ENCODE measurements around the gene CPNE2.
"Not testable (repeated sequence)": the region's sequence is repeated elsewhere in the genome, so short reads cannot be mapped to it uniquely, and the experiment has no call there.

Gene CPNE2

DNA sequence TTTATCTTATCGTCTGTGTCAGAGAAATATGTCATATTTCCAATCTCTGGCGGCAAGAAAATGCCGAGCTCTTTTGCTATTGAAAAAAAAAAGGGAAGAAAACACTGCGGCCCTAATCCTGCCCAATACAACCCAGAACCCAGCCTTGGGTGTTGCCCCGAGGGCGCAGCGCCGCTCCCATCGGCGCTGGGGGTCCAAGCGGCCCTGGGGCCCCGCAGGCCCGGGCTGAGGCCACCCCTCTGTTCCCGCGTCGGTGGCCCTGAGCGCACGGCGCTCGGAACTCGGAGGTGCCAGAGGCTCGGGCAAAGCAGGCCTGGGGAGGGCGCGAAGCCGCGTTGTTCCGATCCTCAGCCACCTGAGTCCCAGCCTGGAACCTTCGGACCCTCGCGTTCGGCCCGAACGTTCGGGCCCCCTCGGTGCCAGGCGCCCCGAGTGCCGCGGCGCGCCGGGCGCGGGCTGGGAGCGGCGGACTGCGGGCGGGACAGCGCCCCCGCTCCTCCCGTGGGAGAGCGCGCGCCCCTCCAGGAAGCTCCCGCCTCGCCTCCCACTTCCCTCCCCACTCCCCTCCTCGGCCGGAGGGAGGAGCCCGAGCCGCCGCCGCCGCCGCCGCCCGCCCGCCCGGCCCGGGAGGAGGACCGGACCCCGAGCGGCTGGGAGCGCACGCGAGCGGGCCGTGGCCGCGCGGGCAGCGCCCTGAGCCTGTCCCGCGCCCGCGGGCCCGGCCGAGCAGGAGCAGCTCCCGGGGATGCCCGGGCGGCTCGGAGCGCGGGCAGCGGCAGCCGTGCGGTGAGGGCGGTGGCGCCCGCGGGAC lies at the start of gene CPNE2:
Gene CPNE2, plus strand, starts transcription at position 609 of the 811 bp plus-strand sequence. CDS start 18,160 bp downstream, outside the sequence.
- peak in 1 of 2 experiments; percentile 24 for DNase-seq

DNA sequence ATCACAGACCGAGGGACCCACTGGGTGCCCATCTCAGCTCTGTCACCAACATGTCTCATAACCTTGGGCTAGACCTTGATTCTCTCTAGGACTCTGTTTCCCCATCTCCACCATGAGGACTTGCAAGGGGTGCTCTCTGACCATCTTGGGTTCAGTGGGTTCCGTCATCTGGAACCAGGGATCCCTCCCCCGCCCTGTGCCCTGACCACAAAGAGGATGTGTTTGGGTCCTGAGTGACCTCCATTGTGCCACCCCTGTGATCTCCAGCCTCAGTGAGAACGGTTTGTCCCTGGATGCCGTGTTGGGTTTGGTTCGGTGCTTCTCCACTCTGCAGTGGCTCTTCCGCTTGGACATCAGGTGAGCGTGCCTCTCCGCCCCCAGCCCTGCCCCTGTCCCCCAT lies 49.1 kb upstream of the CPNE2 start:
- DNase-seq: no peak

DNA sequence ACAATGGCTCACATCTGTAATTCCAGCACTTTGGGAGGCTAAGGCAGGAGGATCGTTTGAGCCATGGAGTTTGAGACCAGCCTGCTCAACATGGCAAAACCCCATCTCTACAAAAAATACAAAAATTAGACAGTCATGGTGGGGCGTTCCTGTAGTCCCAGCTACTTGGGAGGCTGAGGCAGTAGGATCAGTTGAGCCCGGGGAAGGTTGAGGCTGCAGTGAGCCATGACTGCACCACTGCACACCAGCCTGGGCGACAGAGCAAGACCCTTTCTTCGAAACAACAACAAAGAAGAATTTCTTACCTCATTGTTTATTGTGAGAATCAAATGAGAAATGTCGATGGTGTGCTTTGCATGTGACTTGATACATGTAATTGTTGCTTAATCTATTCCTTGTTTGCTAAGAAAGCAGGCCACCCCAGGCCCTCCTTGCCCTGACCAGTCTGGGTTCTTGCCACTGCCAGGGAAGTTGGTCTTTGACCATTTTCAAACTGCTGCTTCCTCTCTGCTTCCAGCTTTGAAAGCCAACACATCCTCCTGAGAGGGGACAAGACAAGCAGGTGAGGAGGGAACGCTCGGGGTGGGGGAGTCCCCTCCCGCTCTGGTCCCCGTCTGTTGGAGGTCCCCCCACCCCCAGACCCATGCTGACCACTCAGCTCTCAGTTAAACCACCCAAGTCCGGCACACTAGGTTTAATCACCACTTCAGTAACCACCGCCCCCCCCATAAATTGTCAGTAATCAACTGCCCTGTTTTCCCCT lies 47.3 kb upstream of the CPNE2 start:
- no peak for DNase-seq

DNA sequence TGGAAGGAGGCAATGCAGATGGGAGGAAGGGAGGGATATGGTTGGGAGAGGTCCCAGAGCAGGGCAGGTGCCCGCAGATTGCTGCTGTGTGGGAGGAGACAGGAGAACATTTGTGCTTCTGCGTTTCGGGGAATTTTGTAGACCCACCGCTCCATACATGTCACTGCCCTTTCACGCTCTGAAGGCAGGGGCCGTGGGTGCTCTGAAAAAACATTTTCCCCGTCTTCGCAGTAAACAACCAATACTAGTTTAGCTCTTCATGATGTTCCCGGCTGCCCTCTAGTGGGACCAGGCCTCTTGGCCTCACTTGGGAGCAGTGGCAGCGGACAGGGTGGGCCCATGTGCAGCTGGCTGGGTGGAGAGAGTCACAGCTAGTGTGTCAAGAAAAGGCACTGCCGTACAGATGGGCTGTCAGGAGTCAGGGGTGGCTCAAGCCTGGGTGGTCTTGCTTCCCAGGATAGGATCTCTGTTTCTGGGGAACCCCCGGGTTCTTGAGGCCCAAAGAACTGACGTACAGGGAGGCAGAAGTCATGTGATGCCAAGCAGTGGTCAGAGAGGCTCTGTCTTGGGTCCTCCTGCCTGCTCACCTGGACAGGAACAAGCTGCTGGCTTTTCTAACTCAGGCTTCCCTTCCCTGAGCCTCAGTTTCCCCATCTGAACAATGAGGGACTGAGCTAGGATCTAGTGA lies 46.5 kb upstream of the CPNE2 start:
- DNase-seq: peak in 1 of 2 experiments; percentile 24

DNA sequence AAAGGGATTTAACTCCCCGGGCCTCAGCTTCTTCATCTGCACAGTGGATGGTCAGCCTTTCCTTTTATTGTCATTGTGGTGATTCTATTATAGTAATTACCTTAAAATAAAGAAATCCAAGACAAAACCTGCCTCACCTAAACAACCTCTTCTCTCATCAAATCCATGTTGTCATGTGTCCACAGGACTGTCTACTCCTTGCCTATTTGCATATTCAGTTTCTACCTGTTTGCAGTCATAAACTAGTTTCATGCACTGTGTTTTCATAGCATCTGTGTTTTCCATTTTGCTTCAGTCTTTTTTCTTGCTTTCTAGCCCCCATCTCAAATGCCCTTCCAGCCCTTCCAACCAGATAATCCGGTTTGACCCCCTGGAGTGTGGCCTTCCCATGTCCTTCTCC lies 44.3 kb upstream of the CPNE2 start:
- no peak for DNase-seq

DNA sequence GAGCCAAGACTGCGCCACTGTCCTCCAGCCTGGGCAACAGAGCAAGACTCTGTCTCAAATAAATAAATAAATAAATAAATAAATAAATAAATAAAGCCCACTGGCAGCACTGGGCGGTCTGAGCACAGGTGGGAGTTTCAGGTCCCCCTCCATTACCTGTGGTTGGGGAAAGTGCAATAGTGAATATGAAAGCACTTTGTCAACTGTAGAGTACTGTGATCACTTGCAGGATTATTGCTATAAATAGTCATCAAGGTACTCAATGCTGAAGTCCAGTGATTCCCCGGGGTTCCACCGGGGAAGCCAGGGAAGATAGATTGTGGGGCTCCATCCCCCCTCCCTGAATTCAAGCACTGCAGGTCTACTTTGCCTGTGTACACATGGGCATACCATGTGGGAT lies 42.7 kb upstream of the CPNE2 start:
- no peak for DNase-seq

DNA sequence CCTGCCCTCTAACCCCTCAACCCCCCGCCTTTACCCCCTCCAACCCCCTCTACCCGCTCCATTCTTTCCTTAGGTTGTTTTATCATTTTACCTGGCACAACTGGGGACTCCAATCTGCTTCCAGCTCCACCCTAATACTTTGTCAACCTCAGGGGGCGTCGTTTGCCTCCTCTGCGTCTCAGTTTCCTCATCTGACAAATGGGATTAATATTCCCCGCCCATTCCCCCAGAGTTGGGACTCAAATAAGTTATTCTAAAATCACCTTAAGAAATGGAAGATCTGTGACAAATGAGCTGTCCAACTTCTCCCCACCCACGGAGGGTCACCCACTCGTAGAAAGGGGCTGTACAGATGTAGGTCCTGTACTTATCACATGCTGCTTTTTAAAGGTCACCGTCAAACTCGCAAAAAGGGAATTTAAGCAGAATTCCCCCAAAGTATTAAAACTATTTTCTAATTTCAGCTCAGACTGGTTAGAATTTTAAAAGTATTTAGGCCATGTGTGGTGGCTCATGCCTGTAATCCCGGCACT lies 40.6 kb upstream of the CPNE2 start:
- no peak for DNase-seq

DNA sequence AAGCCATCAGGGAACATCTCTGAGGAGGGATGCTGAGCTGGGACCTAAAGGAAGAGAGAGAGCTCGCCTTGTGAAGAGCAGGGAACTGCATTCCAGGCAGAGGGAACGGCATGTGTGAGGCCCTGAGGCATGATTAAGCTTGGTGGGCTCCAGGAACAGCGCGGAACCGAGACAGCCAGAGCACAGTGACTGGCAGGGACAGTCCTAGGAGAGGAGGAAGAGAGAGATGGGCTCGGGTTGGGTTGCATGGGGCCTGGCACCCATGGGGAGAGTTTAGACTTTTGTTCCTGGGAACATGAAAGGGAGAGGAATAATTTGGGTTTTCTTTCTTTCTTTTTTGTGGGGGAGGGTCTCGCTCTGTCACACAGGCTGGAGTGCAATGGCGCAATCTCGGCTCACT lies 39.2 kb upstream of the CPNE2 start:
- no peak for DNase-seq

DNA sequence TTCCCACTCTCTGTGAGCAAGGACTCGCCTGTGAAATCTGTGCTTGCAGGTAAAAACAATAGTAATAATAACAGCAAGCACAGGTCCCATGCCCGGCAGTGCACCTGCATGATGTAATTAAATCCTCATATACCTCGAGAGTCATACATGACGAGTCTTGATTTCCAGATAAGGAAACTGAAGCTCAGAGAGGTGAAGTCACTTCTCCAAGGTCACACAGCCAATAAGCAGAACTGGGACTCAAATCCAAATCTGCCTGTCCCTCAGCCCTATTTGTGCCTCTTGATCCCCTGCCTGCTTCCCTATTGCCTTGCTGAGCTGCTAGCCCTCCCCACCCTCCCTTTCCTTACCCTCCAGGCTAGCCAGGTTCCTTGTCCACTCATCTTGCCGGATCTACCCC lies 38.0 kb upstream of the CPNE2 start:
- DNase-seq: no peak

DNA sequence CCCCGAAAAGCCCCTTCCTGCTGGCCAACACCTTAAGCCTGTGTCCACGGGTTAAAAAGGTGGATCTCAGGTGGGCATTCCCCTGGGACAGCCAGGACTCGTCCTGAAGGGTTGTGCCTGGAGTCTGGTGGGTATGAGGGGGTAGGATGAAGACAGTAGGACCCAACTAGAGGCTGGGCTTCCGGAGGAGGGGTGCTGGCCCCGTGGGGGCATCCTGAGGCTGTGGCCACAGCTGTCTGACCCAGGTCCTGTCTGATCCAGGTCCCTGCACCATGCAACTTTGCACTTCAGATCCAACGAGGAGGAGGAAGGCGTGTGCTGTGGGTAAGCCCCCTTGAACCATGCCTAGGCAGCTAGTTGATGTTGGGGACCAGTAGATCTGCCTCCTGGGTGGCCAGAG lies 37.6 kb upstream of the CPNE2 start:
- DNase-seq: no peak

DNA sequence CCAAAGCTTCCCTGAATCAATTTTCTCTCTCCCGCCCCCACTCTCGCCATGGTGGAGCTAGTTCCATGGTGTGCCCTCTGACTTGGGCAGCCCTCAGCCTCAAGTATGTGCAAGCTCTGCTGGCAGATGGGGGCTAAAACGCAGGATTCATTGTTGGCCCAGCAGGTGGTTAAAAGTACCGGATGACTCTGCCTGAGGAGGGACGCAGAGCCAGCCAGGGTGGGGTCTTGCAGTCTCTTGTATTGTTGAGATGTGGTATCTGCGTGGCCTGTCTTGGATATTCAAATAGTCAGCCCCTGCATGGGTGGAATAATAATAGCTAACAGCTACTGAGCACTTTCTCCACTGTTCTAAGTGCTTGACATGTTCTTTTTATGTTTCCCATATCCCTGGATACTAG lies 36.7 kb upstream of the CPNE2 start:
- DNase-seq: no peak

DNA sequence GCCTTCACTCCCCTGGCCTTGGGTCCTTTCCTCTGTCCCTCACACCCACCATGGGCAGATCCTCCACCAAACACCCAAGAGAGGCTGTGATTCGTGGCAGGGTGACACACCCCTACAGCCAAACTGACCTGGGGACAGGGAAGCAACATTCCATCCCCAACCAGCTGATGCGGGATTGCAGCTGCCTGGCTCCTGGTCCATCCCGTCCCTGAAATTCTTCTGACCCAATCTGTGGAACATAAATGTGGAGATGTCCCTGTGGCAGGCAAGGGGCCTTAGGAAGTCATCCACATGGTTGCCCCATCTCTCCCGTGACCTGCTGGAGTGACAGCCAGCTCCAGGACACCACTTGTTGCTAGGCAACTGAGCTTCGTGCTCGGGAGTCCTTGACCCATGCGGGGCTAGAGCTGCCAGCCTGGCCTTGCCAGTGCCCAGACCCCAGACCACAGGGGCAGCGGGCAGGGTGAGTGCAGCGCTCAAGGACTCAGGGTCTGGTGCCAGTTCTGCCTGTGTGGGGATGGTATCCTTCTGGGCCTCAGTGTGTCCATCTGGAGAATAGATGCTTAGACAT lies 34.0 kb upstream of the CPNE2 start:
- no peak for DNase-seq

DNA sequence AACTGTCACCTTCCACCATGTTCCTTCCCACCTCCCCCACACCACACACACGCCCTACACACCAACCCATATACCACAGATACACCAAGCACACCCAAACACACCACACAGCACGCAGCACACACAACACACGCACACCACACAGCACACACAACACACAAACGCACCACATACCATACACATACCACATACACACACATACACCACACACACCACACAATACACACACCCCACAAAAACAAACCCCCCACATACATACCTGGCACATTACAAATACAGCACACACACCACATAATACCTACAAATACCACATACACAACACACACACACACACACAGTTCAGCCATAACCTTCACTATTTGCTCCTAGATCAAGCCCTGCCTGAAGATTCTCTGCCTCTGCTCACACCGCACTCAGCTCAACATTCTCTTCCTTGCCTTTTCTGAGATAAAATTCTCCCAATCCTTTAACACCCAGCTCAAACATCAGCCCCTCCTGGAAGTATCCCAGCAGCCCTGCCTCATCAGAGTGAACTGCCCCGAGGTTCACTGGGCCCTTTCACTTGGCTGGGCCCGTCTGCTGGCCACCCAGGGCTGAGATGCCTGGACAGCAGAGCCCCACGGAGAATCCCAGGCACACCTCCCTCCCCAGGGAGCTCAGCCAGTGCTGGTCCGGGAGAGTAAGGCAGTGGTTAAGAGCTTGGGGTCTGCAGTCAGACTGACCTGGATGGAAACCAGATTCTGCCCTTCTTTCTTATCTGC lies 31.9 kb upstream of the CPNE2 start:
- no peak for DNase-seq

DNA sequence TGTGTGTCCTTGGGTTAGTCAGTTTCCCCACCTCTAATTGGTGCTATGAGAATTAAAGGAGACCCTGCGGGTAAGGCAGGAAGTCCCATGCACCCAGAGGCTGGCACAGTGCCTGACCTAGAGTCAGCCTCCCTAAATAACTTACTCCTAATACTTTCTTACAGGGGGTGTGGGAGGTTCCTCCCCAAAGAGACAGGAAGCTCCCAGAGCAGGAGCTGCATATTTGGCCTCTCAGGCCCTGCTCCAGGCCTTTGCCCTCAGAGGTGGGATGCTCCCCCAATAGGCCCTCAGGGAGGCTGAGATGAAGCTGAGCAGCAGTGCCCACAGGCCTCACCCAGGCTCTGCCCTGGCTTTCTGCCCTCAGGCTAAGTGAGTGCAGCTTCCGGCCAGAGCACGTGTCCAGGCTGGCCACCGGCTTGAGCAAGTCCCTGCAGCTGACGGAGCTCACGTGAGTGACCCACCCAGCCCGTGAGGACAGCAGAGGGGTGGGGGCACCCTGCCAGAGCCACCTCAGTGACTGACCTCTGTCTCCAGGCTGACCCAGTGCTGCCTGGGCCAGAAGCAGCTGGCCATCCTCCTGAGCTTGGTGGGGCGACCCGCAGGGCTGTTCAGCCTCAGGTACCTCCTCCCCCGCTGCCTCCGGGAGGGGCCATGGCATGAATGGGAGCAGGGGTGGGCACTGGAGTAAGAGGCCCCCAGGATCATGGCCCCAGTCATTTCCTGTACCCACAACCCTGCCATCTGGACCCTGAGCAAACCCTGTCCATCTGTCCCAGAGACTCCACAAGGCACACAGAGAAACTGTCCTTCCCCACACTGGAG lies 31.1 kb upstream of the CPNE2 start:
- no peak for DNase-seq

DNA sequence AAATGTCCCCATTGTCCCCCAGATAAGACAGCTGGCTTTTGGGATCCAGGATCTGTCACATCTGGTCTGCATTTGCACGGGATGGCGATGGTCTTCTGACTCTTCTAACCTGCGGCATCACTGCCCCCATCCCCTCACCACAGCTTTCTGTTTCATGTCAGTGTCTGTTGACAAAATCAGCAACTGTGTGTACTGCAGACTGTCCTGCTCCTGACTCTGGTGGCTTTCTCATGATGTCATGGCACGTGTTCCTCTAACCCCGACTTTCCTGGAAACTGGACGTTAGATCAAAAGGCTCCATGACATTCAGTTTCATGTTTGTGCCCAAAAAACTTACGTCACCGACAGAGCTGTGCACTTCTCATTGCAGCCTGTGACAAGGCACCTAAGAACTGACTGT lies 30.1 kb upstream of the CPNE2 start:
- DNase-seq: no peak

DNA sequence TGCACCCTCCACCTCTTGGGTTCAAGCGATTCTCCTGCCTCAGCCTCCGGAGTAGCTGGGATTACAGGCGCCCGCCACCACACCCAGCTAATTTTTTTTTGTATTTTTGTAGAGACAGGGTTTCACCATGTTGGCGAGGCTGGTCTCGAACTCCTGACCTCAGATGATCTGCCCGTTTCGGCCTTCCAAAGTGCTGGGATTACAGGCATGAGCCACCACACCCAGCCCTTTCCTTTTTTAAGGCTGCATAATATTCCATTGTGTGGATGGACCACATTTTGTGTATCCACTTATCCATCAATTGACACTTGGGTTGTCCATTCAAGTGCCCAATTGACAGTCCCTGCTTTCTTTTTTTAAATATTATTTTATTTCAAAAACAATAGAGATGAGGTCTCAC lies 29.2 kb upstream of the CPNE2 start:
- not testable (repeated sequence) for DNase-seq

DNA sequence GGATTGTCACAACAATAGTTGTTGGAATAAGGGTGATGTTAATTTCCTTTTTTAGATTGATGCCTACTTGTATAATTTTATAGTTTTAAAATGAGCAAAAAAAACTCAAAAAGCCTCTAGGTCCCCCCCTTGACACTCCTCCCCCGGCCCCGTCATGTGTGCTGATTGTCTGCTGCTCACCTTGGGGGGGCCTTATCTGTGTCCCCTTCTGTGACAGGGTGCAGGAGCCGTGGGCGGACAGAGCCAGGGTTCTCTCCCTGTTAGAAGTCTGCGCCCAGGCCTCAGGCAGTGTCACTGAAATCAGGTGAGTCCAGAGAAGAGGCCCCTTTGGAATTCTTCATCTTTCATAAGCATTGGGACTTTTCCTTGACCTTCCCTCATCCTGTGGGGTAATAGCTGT lies 27.4 kb upstream of the CPNE2 start:
- no peak for DNase-seq

DNA sequence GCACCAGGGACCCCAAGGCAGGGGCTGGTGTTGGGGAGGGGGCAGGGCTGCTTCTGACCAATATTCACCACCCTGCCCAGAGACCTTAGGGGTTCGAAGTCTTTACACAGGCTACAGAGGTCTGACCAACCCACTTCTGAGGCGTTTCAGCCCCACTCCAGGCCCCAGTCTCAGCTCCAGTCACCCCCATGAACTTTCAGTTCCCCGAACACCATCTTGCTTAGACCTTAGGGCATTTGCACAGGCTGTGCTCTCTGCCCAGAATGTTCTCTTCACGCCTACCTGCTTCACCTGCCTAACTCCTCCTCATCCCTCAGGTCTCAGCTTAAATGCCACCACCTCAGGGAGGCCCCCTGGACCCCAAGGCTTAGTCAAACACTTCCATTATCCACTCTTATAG lies 25.8 kb upstream of the CPNE2 start:
- DNase-seq: no peak

DNA sequence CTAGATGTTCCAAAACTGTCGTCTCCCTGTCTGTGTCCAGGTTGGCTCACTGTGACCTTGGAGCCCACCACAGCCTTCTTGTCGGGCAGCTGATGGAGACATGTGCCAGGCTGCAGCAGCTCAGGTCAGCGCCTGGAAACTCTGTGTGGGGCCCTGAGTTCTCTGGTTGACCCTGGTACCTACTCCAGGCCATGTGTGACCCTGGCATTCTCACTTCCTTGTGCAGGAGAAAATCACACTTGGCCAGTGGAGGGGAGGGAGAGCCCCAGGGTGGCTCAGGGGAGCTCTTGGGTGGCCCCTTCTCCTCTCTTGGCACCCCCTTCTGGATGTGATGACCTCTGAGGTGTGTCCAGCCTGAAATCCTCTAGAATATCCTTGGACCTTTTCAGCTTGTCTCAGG lies 25.0 kb upstream of the CPNE2 start:
- no peak for DNase-seq

DNA sequence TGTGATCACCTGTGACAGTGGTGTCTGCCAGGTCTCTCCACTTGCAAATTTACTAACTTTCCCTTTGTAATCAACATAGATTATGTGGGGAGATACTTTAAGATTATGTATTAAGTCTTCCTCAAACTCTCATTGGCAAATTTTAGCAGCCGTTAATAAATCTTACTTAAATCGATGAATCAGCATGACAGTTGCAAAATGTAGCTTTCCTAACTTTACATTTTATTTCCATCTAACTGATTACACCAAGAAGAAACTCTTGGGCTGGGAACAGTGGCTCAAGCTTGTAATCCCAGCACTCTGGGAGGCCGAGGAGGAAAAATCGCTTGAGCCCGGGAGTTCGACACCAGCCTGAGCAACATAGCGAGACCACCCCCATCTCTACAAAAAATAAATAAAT lies 23.3 kb upstream of the CPNE2 start:
- DNase-seq: no peak

DNA sequence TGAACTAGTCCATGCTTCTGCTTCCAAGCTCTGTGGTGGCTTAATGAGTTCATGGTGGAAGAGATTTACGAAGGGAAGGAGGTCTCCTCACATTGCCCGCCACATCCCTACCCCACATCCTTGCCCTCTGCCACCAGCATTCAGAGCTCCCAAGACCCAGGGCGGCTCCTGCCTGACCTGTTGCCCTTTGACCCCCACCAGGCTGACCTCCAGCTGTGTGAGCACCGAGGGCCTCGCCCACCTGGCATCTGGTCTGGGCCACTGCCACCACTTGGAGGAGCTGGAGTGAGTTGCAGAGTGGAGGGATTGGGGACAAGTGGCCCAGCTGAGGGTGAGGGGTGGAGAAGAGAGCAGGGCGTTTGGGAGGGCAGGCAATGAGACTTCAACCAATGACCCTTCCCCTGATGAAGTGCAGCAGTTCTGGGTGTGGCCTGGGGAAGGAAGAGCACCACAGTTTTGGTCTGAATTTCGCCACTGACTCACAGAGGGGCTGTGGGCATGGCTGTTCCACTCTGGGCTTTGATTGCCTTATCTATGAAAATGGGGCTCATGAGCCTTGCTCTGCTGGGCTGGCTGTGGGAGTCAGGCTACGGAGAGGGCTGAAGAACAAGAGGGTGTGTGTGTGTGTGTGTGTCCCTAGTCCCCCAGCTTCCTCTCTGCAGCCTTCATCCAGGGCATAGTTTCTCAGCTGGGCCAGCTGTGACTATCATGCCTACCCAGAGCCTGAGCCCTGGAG lies 22.6 kb upstream of the CPNE2 start:
- DNase-seq: no peak
